GM23338 (cell line): ENCODE data around the gene IFNA4. TPM values are rescaled to one million over a fixed set of nuclear protein-coding genes. Genes with fewer than 3 reads are reported as not detected.
"Not testable (repeated sequence)": the region's sequence is repeated elsewhere in the genome, so short reads cannot be mapped to it uniquely, and the experiment has no call there.

Experiments used
- ATAC-seq: fragments of 200-7000 bp; cut with Tn5 transposase; 3 replicates; pipeline ENCODE4 v1.9.1; 2020
- DNase-seq: peaks from one replicate; pipeline ENCODE4 v3.0.0-alpha.2; 2015; ENCODE audit warnings: low spot score
- H2AFZ ChIP-seq: fragments of 200-600 bp; sonication (generic); 2 replicates; pipeline ENCODE4 v1.8.0; 2016; ENCODE audit warnings: antibody characterized with exemption, mild to moderate bottlenecking, moderate library complexity
- H3F3A ChIP-seq: fragments of 200-600 bp; sonication (generic); replicated peaks from 2 replicates; pipeline ENCODE4 v1.8.0; 2017; ENCODE audit warnings: antibody characterized with exemption, mixed run types, low read depth
- H3K27ac ChIP-seq: fragments of 200-600 bp; sonication (generic); 2 replicates; pipeline ENCODE4 v1.6.1; 2016; ENCODE audit warnings: low read depth
- H3K27me3 ChIP-seq: fragments of 200-600 bp; sonication (generic); 2 replicates; pipeline ENCODE4 v1.8.0; 2016; ENCODE audit warnings: mild to moderate bottlenecking, mixed run types, moderate library complexity; ENCODE audit not compliant: insufficient read depth
- H3K36me3 ChIP-seq: fragments of 200-600 bp; sonication (generic); 2 replicates; pipeline ENCODE4 v1.8.0; 2016; ENCODE audit warnings: mild to moderate bottlenecking; ENCODE audit not compliant: insufficient read depth
- H3K4me1 ChIP-seq: fragments of 200-600 bp; sonication (generic); 2 replicates; pipeline ENCODE4 v1.8.0; 2016; ENCODE audit warnings: mild to moderate bottlenecking, moderate library complexity; ENCODE audit not compliant: insufficient read depth
- H3K4me2 ChIP-seq: fragments of 200-600 bp; sonication (generic); 2 replicates; pipeline ENCODE4 v1.7.1; 2017; ENCODE audit warnings: mixed run types
- H3K4me3 ChIP-seq: fragments of 200-600 bp; sonication (generic); 2 replicates; pipeline ENCODE4 v1.6.1; 2016; ENCODE audit warnings: mixed run types
- H3K79me2 ChIP-seq: fragments of 200-600 bp; sonication (generic); replicated peaks from 2 replicates; pipeline ENCODE4 v1.8.0; 2017; ENCODE audit warnings: mild to moderate bottlenecking; ENCODE audit not compliant: insufficient read depth
- H3K9me2 ChIP-seq: fragments of 200-600 bp; sonication (generic); 2 replicates; pipeline ENCODE4 v1.8.0; 2017; ENCODE audit not compliant: insufficient read depth
- H4K20me1 ChIP-seq: fragments of 200-600 bp; sonication (generic); replicated peaks from 2 replicates; pipeline ENCODE4 v1.8.0; 2017; ENCODE audit warnings: mild to moderate bottlenecking; ENCODE audit not compliant: insufficient read depth
- H3K27ac Mint-ChIP-seq: 2 replicates; pipeline ENCODE4 v1.8.0; 2020; ENCODE audit warnings: inconsistent platforms, mild to moderate bottlenecking, moderate library complexity, mixed read lengths
- H3K27me3 Mint-ChIP-seq: 3 replicates; pipeline ENCODE4 v1.8.0; 2022; ENCODE audit warnings: low read depth, mild to moderate bottlenecking, moderate library complexity, mixed read lengths, inconsistent platforms; ENCODE audit not compliant: insufficient read depth, poor library complexity
- H3K36me3 Mint-ChIP-seq: 3 replicates; pipeline ENCODE4 v1.8.0; 2021; ENCODE audit warnings: low read depth, mild to moderate bottlenecking, inconsistent platforms, moderate library complexity, mixed read lengths
- H3K4me1 Mint-ChIP-seq: 3 replicates; pipeline ENCODE4 v1.8.0; 2020; ENCODE audit warnings: mild to moderate bottlenecking, inconsistent platforms, mixed read lengths
- H3K4me3 Mint-ChIP-seq: 3 replicates; pipeline ENCODE4 v1.8.0; 2021; ENCODE audit warnings: moderate library complexity, mild to moderate bottlenecking, inconsistent platforms, mixed read lengths
- H3K9me3 Mint-ChIP-seq: 3 replicates; pipeline ENCODE4 v1.8.0; 2020; ENCODE audit warnings: moderate library complexity, mild to moderate bottlenecking, inconsistent platforms, mixed read lengths
- CREB1 ChIP-seq: fragments of 250-450 bp; sonication (Bioruptor Pico); IDR thresholded peaks from 2 replicates; pipeline ENCODE4 v1.5.0; 2020; ENCODE audit warnings: low read depth, mild to moderate bottlenecking, moderate library complexity
- NANOG ChIP-seq: IDR thresholded peaks from 2 replicates; pipeline ENCODE4 v1.6.1; 2016; ENCODE audit warnings: antibody characterized with exemption, borderline replicate concordance
- STAT1 ChIP-seq: IDR thresholded peaks from one replicate; pipeline ENCODE4 v1.6.1; 2016; ENCODE audit warnings: antibody characterized with exemption; ENCODE audit not compliant: unreplicated experiment
- ZNF114 ChIP-seq: fragments of 250-450 bp; sonication (Bioruptor Pico); IDR thresholded peaks from 2 replicates; pipeline ENCODE4 v1.5.0; 2020; ENCODE audit warnings: mild to moderate bottlenecking, moderate library complexity
- polyA plus RNA-seq: library from polyadenylated mRNA; unstranded; fragments of >200 nt; fragmentation: Nextera tagmentation; extraction: Ambion mirVana; gene quantifications from 2 replicates; pipeline ENCODE4 v1.2.1, GENCODE V29; 2016
- total RNA-seq: library from RNA; depleted of rRNA; stranded (reverse); fragments of >200 nt; shearing (Covaris generic); gene quantifications from 2 replicates; pipeline ENCODE4 v1.2.3, GENCODE V29; 2014
- TF ChIP-seq, protein P1 (sequence below), 2 experiments: fragments of 200-600 bp in 1 of 2; sonication (generic) in 1 of 2; conservative IDR thresholded peaks; 2 replicates each; pipeline versions ENCODE4 v1.5.1 to v1.6.1; 2016 to 2017; ENCODE audit warnings: antibody characterized with exemption in 2 of 2, low read depth in 2 of 2, mild to moderate bottlenecking in 2 of 2, moderate library complexity in 1 of 2
- TF ChIP-seq, protein P2 (sequence below): IDR thresholded peaks from 2 replicates; pipeline ENCODE4 v1.6.1; 2016; ENCODE audit warnings: antibody characterized with exemption

IFNA4 gene
- total and polyA plus RNA-seq, 2 experiments from 2014 or later = not detected

GRCh38 chr9:21194867-21195776 lies 7.7 kb upstream of the IFNA4 start:
- not testable (repeated sequence) for H3K27me3 ChIP-seq, H4K20me1 ChIP-seq, H3K27ac Mint-ChIP-seq, H3F3A ChIP-seq, H3K27me3 Mint-ChIP-seq, H3K79me2 ChIP-seq, H3K36me3 Mint-ChIP-seq, H3K9me3 Mint-ChIP-seq, H3K4me3 Mint-ChIP-seq, H3K4me1 ChIP-seq, H3K4me2 ChIP-seq, H3K9me2 ChIP-seq, H3K4me1 Mint-ChIP-seq, H3K36me3 ChIP-seq, H3K4me3 ChIP-seq, H3K27ac ChIP-seq
- 0 out of 2 replicates have a peak overlapping the region, but pooled peaks have one; percentile 0 for H2AFZ ChIP-seq
- ATAC-seq (peak; percentile 97), DNase-seq (peak; percentile 49)
- TF ChIP-seq, protein P1, sequence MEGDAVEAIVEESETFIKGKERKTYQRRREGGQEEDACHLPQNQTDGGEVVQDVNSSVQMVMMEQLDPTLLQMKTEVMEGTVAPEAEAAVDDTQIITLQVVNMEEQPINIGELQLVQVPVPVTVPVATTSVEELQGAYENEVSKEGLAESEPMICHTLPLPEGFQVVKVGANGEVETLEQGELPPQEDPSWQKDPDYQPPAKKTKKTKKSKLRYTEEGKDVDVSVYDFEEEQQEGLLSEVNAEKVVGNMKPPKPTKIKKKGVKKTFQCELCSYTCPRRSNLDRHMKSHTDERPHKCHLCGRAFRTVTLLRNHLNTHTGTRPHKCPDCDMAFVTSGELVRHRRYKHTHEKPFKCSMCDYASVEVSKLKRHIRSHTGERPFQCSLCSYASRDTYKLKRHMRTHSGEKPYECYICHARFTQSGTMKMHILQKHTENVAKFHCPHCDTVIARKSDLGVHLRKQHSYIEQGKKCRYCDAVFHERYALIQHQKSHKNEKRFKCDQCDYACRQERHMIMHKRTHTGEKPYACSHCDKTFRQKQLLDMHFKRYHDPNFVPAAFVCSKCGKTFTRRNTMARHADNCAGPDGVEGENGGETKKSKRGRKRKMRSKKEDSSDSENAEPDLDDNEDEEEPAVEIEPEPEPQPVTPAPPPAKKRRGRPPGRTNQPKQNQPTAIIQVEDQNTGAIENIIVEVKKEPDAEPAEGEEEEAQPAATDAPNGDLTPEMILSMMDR (conservative IDR thresholded peaks at IDR 0.05; ENCODE audit: low read depth in 2 of 2) = peak; percentile 77 to 93

DNA sequence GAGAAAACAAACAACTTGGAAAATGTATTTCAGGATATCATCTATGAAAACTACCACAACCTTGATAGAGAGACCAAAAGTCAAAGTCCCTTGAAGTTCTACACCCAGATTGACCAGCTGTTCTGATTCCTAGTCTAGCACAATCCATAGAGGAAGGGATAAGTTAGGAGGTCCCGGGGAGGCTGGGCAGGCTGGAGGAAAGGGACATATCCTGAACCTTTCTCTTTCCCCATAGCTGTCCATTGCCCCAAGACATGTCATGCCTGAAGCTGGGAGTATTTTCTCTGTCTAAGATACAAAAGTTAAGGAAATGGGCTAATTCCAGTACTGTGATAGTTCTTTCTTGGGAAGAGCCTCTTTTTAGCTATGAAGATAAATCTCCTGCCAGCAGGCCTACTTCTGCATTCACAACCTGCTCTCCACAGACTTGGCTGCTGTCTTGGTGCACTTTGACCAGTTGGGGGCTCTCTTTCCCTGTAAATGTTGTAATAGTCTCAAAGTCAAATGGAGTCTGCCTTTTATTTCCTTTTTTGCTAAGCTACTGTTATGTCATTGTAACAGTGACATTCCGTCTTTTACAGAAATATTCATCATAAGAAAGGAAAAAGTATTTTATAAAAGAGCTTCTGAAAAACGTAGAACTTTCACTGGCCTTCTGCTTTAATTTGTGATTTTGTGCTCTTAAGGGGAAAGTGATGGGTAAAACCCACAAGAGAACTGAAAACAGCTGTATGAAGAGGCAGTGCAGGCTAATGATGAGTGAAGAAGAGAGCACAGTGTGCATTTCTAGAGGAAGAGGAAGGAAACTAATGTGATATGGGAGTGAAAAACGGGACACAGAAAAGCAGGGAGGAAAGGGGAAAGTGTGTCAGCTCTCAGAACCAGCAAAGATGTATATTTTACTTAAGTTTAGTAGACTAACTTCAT lies 4.3 kb downstream of the IFNA4 start:
- H3K4me3 Mint-ChIP-seq, H3K79me2 ChIP-seq, H3K4me1 ChIP-seq, H2AFZ ChIP-seq, H3K27ac Mint-ChIP-seq, H3K27me3 Mint-ChIP-seq, H3K9me3 Mint-ChIP-seq, H3K4me3 ChIP-seq, H4K20me1 ChIP-seq, H3K4me2 ChIP-seq, H3F3A ChIP-seq, H3K27ac ChIP-seq, H3K36me3 Mint-ChIP-seq, H3K9me2 ChIP-seq, H3K27me3 ChIP-seq, H3K36me3 ChIP-seq, H3K4me1 Mint-ChIP-seq: not testable (repeated sequence)
- TF ChIP-seq, protein P1 (conservative IDR thresholded peaks at IDR 0.05; ENCODE audit: low read depth in 2 of 2) = peak; percentile 70 to 81
- DNase-seq (peak; percentile 51), ATAC-seq (peak; percentile 94)

GRCh38 chr9:21174671-21175070 lies 12.7 kb downstream of the IFNA4 start:
- Histone ChIP-seq H3K27ac (no peak overlapping the region), H4K20me1 (no peaks in the 10 kb centered on the region), H3K27me3 (no peaks in the 10 kb centered on the region), H3K36me3 (no peaks in the 10 kb centered on the region), H3K4me2 (no peak overlapping the region), H3K4me3 (no peak overlapping the region), H3K9me2 (no peaks in the 10 kb centered on the region), H3K4me1 (no peaks in the 10 kb centered on the region), H3F3A (no peaks in the 10 kb centered on the region), H3K79me2 (no peaks in the 10 kb centered on the region), H2AFZ (no peak overlapping the region)
- H3K36me3 Mint-ChIP-seq = no peaks in the 10 kb centered on the region
- ATAC-seq (no peak), DNase-seq (no peak)
- no peak overlapping the region for H3K27ac Mint-ChIP-seq
- TF ChIP-seq, protein P2, sequence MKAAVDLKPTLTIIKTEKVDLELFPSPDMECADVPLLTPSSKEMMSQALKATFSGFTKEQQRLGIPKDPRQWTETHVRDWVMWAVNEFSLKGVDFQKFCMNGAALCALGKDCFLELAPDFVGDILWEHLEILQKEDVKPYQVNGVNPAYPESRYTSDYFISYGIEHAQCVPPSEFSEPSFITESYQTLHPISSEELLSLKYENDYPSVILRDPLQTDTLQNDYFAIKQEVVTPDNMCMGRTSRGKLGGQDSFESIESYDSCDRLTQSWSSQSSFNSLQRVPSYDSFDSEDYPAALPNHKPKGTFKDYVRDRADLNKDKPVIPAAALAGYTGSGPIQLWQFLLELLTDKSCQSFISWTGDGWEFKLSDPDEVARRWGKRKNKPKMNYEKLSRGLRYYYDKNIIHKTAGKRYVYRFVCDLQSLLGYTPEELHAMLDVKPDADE = no peak
- TF ChIP-seq CREB1 (CRISPR knock-in tag) = no peak
- no peak for TF ChIP-seq STAT1
- no peak for TF ChIP-seq NANOG
- no peak for TF ChIP-seq ZNF114 (CRISPR knock-in tag)
- H3K4me3 Mint-ChIP-seq = no peak overlapping the region
- H3K4me1 Mint-ChIP-seq = no peaks in the 10 kb centered on the region
- no peaks in the 10 kb centered on the region for H3K9me3 Mint-ChIP-seq
- H3K27me3 Mint-ChIP-seq = peaks cover under 1% of the 10 kb centered on the region
